ENCODE measurements around the gene SMARCC1.

- TF ChIP-seq CTCF (IDR thresholded peaks at IDR 0.05 in 2 of 3, conservative IDR thresholded peaks at IDR 0.05 in 1 of 3; ENCODE audit: borderline replicate concordance in 1 of 3, insufficient read depth in 1 of 3, low read depth in 2 of 3, low read length in 2 of 3): no peak
- no peak for TF ChIP-seq EZH2 (IDR thresholded peaks at IDR 0.05)
- no peak for TF ChIP-seq POLR2A (IDR thresholded peaks at IDR 0.05; ENCODE audit: borderline replicate concordance, extremely low read depth, insufficient read depth, insufficient read length)
- TF ChIP-seq, protein P1, sequence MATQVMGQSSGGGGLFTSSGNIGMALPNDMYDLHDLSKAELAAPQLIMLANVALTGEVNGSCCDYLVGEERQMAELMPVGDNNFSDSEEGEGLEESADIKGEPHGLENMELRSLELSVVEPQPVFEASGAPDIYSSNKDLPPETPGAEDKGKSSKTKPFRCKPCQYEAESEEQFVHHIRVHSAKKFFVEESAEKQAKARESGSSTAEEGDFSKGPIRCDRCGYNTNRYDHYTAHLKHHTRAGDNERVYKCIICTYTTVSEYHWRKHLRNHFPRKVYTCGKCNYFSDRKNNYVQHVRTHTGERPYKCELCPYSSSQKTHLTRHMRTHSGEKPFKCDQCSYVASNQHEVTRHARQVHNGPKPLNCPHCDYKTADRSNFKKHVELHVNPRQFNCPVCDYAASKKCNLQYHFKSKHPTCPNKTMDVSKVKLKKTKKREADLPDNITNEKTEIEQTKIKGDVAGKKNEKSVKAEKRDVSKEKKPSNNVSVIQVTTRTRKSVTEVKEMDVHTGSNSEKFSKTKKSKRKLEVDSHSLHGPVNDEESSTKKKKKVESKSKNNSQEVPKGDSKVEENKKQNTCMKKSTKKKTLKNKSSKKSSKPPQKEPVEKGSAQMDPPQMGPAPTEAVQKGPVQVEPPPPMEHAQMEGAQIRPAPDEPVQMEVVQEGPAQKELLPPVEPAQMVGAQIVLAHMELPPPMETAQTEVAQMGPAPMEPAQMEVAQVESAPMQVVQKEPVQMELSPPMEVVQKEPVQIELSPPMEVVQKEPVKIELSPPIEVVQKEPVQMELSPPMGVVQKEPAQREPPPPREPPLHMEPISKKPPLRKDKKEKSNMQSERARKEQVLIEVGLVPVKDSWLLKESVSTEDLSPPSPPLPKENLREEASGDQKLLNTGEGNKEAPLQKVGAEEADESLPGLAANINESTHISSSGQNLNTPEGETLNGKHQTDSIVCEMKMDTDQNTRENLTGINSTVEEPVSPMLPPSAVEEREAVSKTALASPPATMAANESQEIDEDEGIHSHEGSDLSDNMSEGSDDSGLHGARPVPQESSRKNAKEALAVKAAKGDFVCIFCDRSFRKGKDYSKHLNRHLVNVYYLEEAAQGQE (IDR thresholded peaks at IDR 0.05; ENCODE audit: low read depth): no peak
- TF ChIP-seq CBX3 (IDR thresholded peaks at IDR 0.05; ENCODE audit: low read depth): no peak
- TF ChIP-seq EGR1 (IDR thresholded peaks at IDR 0.05; ENCODE audit: low read depth): no peak
- TF ChIP-seq SP1 (IDR thresholded peaks at IDR 0.05; ENCODE audit: low read depth): no peak
- TF ChIP-seq SIN3A (IDR thresholded peaks at IDR 0.05; ENCODE audit: low read depth): no peak
- no peak for TF ChIP-seq SRF (IDR thresholded peaks at IDR 0.05; ENCODE audit: low read depth)
- TF ChIP-seq YY1 (IDR thresholded peaks at IDR 0.05; ENCODE audit: extremely low read depth, insufficient replicate concordance, low read depth, low read length): no peak
These were observed 170.1 kb downstream of the SMARCC1 start for GRCh38 chr3:47611576-47611975.
